Mucosa of rectum (tissue), 2 donors: Measurements from ENCODE around the gene CNTFR.

Experiments
- H3K27ac ChIP-seq, 2 donors: one replicate each; pipeline ENCODE4 v1.7.0; 2013; ENCODE audit warnings: inconsistent platforms in 2 of 2, low read depth in 2 of 2, low read length in 2 of 2
- H3K27me3 ChIP-seq, 2 donors: one replicate each; pipeline ENCODE4 v1.7.0; 2013; ENCODE audit warnings: low read length in 2 of 2; ENCODE audit not compliant: control insufficient read depth in 2 of 2, insufficient read depth in 2 of 2
- H3K36me3 ChIP-seq, 2 donors: one replicate each; pipeline ENCODE4 v1.7.0; 2013; ENCODE audit warnings: low read length in 2 of 2; ENCODE audit not compliant: control insufficient read depth in 2 of 2, insufficient read depth in 2 of 2
- H3K4me1 ChIP-seq, 2 donors: one replicate each; pipeline ENCODE4 v1.7.0; 2013; ENCODE audit warnings: low read length in 2 of 2, mild to moderate bottlenecking in 1 of 2; ENCODE audit not compliant: control insufficient read depth in 2 of 2, insufficient read depth in 2 of 2
- H3K4me3 ChIP-seq, 2 donors: one replicate each; pipeline ENCODE4 v1.7.0; 2013; ENCODE audit warnings: low read length in 2 of 2
- H3K9ac ChIP-seq, 2 donors: one replicate each; pipeline ENCODE4 v1.7.0; 2013; ENCODE audit warnings: low read length in 2 of 2, low read depth in 1 of 2, mild to moderate bottlenecking in 1 of 2
- H3K9me3 ChIP-seq, 2 donors: one replicate each; pipeline ENCODE4 v1.7.0; 2013; ENCODE audit warnings: low read length in 2 of 2; ENCODE audit not compliant: control insufficient read depth in 2 of 2
- donor health status: healthy.
- donor health status: Normal muscosa, but diverticular disease.

CNTFR gene

DNA sequence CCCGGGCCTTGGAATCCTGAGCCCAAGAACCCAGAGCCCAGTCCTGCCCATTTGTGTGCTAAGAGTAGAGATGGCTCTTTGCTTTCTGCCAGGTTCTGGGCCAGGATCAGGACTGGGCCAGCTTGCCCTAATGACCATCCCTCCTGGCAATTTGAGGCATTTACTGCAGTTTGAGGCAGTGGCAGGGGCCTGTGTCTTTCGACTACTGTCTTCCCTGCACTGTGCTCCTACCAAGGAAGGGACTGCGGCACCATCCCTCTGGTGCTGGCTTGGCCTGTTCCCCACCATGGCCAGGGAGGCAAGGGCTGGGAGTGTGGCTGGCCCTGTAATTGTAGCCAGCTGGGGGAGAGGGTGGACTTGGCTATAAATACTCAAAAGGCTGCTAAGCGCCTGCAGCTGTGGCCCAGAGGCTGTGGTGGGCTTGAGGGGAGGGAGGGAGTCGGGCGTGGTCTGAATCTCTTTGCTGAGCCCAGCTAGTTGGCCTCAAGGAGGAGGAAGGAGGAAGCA, 71.4 kb downstream of the CNTFR start:
- H3K27ac ChIP-seq, result no peak overlapping the region
- peaks cover 0 to 6% of the 10 kb centered on the region in 2 donors for H3K27me3 ChIP-seq

DNA sequence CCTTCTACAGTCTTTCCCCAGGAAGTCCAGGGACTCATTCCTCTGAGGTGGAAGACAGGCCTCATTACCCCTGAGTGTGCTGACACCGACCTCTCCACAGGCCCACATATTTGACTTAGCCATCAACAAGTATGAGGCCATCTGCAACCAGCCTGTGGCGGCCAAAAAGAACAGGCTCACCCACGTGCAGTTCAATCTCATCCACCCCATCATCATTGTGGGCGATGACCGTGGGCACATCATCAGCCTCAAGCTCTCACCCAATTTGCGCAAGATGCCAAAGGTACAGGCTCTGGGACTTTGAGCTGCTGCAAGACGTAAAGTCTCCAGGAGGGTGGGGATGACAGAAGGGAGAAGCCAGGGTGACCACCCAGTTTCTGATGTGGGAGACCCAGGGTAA, 72.3 kb downstream of the CNTFR start:
- no peak overlapping the region for H3K4me3 ChIP-seq
- H3K27me3 ChIP-seq, result peaks cover 0 to 4% of the 10 kb centered on the region in 2 donors
- no peaks in the 10 kb centered on the region for H3K36me3 ChIP-seq
- peaks cover 0 to under 1% of the 10 kb centered on the region in 2 donors for H3K4me1 ChIP-seq
- H3K9ac ChIP-seq, result no peak overlapping the region
- H3K9me3 ChIP-seq, result no peaks in the 10 kb centered on the region
- no peak overlapping the region for H3K27ac ChIP-seq

More for the DNA sequence above, 71.4 kb downstream of the CNTFR start:
- H3K9me3 ChIP-seq, result no peaks in the 10 kb centered on the region
- H3K4me1 ChIP-seq, result peaks cover 0 to 5% of the 10 kb centered on the region in 2 donors
- H3K36me3 ChIP-seq, result no peaks in the 10 kb centered on the region
- no peak overlapping the region for H3K4me3 ChIP-seq
- no peak overlapping the region for H3K9ac ChIP-seq

DNA sequence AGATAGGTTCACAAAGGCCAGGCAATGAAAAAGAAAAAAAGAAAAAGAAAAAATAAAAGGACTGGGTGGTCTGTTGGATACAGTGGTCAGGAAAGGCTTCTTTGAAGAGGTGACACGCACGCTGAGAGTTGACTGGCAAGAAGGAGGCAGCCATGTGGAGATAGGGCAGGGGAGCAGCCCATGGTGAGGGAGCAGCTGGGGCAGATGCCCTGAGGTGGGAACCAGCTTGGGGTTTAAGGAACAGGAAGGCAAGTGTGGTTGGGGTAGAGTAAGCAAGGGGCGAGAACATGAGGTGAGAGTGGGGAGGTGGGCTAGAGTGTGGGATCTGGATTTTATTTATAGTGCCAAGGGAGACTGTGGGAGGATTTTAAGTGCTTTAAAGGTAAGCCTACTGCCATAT, 73.6 kb downstream of the CNTFR start:
- Histone ChIP-seq H3K9me3 (no peaks in the 10 kb centered on the region), H3K27me3 (no peaks in the 10 kb centered on the region), H3K9ac (no peak overlapping the region), H3K27ac (no peak overlapping the region), H3K36me3 (no peaks in the 10 kb centered on the region), H3K4me1 (peaks cover 0 to 3% of the 10 kb centered on the region in 2 donors), H3K4me3 (no peak overlapping the region)

GRCh38 chr9:34514816-34515215, 74.7 kb downstream of the CNTFR start:
- H3K4me1 ChIP-seq, result peaks cover 0 to 7% of the 10 kb centered on the region in 2 donors

DNA sequence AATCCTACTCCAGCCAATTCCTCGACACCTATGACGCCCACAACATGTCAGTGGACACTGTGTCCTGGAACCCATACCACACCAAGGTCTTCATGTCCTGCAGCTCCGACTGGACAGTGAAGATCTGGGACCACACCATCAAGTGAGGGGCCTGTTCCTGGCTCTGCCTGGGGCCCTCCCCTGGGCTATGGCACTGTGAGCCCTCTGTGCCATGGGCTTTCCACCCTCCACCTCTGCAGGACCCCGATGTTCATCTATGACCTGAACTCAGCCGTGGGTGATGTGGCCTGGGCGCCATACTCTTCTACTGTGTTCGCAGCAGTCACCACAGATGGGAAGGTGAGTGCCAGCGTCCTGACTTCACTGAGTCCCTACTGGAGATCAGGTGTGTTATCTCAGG, 75.1 kb downstream of the CNTFR start:
- no peaks in the 10 kb centered on the region for H3K36me3 ChIP-seq
- no peaks in the 10 kb centered on the region for H3K9me3 ChIP-seq
- no peak overlapping the region for H3K27ac ChIP-seq
- peaks cover 0 to 7% of the 10 kb centered on the region in 2 donors for H3K4me1 ChIP-seq
- no peaks in the 10 kb centered on the region for H3K27me3 ChIP-seq
- H3K9ac ChIP-seq, result no peak overlapping the region
- no peak overlapping the region for H3K4me3 ChIP-seq

More at GRCh38 chr9:34514816-34515215, 74.7 kb downstream of the CNTFR start:
- H3K9ac ChIP-seq, result no peak overlapping the region
- no peaks in the 10 kb centered on the region for H3K9me3 ChIP-seq
- no peaks in the 10 kb centered on the region for H3K27me3 ChIP-seq
- H3K27ac ChIP-seq, result no peak overlapping the region
- no peak overlapping the region for H3K4me3 ChIP-seq
- no peaks in the 10 kb centered on the region for H3K36me3 ChIP-seq

DNA sequence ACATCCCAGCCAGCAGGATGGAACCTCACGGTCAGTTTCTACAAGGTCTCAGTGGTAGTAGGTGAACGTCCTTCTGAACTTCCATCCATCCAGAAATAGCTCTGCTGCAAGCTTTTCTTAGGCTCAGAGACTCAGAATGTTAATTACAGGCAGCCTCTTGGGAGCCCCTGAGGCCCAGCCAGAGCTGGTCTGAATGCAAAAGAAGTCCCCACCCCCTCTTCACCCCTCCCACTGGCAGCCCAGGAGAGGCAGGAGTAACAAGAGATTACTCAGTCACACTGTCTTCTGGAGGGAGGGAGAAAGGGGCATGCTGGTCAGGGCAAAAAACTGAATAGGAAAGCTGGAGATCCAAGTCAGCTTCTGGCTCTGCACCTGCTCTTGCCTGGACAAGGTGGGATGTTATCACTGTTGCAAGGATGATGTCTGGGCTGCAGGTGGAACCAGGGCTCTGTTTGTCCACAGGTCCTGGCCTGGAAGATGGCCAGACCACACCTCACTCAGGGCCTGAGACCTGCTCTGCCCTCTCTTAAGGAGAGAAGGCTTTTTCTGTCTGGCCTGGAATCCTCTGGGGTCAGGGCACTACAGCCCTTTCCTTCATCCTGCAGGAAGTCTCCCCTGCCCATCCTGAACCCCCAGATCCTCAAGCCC, 75.8 kb downstream of the CNTFR start:
- no peak overlapping the region for H3K9ac ChIP-seq
- peak overlapping the region; percentile 10 to 41 for H3K27ac ChIP-seq
- no peak overlapping the region for H3K4me3 ChIP-seq
- no peaks in the 10 kb centered on the region for H3K9me3 ChIP-seq
- H3K27me3 ChIP-seq, result no peaks in the 10 kb centered on the region
- no peaks in the 10 kb centered on the region for H3K36me3 ChIP-seq
- H3K4me1 ChIP-seq, result peaks cover 0 to 7% of the 10 kb centered on the region in 2 donors

DNA sequence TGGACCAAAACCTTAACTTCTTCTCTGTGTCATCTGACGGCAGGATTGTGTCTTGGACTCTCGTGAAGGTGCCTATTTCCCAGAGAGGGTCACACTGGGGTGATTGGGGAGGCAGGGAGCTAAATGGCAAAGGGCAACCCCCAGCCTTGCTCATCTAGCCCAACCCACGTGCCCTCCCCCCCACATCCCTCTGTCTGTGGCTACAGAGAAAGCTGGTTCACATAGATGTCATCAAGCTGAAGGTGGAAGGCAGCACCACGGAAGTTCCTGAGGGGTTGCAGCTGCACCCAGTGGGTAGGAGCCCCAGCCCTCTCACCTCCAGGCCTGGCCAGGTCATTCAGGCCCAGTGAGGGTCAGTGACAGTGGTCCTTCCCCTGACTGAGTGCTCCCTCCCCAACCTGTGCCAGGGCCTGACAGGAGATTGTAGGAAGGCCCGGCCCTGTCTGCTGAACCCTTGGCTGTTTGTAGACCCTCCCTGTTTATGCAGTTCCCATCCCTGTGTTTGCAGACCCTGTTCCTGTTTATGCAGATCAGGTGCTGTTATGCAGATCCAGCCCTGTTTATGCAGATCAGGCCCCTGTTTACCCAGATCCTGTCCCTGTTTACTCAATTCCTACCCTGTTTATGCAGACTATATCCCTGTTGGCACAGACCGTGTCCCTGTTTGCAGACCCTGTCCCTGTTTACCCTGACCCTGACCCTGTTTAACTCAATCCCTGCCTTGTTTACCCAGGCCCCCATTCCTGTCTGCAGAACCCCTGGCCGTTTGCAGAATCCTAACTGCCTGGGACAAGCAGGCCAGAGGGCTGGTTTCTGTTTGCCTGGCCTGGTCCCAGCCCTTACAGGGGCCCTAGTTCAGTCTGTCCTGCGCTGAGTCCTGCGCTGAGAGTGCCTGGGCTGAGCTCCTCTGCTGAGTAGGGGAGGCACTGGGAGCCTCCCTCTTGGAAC, 77.1 kb downstream of the CNTFR start:
- Histone ChIP-seq H3K27ac (no peak overlapping the region), H3K4me3 (no peak overlapping the region), H3K36me3 (no peaks in the 10 kb centered on the region), H3K9ac (no peak overlapping the region), H3K9me3 (no peaks in the 10 kb centered on the region), H3K27me3 (no peaks in the 10 kb centered on the region), H3K4me1 (peaks cover 0 to 7% of the 10 kb centered on the region in 2 donors)

DNA sequence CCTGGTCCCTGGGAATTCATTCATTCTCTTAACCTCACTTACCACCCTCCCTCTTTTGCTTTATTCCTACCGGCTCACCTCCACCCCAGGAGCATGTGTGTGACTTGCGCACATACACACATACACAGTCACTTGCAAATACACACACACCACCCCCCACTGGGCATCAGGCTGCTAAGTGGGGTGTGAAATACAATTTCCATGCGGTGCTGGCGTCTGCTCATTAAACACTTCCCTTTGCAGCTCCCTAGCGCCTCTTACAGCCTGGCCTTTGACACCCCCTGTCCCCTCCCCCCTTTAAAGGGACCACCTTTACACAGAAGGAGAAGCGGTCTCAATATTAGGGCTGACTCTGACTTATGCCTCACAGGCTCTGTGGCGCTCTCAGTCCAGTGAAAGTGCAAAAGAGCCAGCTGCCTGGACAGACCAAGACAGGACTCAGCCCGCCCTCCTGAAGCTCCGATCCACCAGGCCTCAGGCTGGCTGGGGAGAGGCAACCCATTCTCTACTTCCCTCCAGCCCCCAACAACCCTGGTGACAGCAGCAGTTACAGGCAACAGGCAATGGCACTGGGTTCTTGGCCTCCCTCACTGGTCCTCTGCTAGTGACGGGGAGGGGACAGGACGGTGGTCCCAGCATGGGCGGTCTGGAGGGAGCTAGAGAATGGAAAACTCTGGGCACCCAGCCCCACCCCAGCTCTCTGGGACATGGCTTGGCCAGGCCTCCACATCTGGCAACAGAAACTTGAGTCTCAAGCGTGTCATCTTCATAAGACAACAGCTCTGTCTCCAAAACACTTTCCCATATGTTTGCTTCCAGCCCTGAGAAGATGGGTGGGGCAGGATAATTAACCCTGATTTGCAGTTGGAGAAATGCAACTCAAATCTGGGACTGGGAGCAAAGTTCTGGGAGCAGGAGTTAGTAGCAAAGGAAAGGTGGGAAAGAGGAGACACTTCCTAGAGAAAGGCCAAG, 78.7 kb downstream of the CNTFR start:
- Histone ChIP-seq H3K9ac (no peak overlapping the region), H3K4me1 (peaks cover 0 to 7% of the 10 kb centered on the region in 2 donors), H3K9me3 (no peaks in the 10 kb centered on the region), H3K36me3 (no peaks in the 10 kb centered on the region), H3K27me3 (no peaks in the 10 kb centered on the region), H3K4me3 (no peak overlapping the region), H3K27ac (peak overlapping the region in 1 of 2 donors; percentile 9)

DNA sequence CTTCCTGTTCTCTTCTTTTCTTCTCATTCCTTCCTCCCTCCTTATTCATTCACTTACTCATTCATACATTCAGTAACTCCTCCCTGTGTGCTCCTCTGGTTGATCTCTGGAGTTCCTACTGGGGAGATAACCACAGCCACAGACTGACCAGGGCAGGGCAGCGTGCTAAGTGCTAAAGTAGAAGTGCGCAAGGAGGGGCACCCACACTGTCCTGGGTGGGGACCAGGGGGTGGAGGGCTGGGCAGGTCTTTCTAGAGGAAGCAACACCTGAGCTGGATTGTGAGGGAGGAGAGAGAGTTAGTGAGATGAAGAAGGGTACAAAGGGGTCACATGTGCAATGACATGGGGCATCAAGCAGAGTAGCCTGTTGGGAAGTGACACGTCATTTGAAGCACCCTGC, 80.6 kb downstream of the CNTFR start:
- H3K9me3 ChIP-seq, result no peaks in the 10 kb centered on the region
- peaks cover 0 to 7% of the 10 kb centered on the region in 2 donors for H3K4me1 ChIP-seq
- no peaks in the 10 kb centered on the region for H3K27me3 ChIP-seq
- H3K36me3 ChIP-seq, result no peaks in the 10 kb centered on the region
- no peak overlapping the region for H3K27ac ChIP-seq
- H3K9ac ChIP-seq, result no peak overlapping the region
- H3K4me3 ChIP-seq, result no peak overlapping the region
